Erythroblast (primary cell): ENCODE data around the gene XKR7.
A peak's percentile ranks its signal among the peaks of the same experiment; 100 is the strongest.

Experiments
- DNase-seq, 2 experiments: peaks; one replicate each; lab custom pipeline; 2025; lab: John Stamatoyannopoulos, UW
- GATA1 ChIP-seq: IDR thresholded peaks from 2 replicates; pipeline ENCODE4 v1.6.1; 2011; ENCODE audit warnings: low read depth, mild to moderate bottlenecking, control low read depth, low read length, moderate library complexity
- POLR2A ChIP-seq: IDR thresholded peaks from 2 replicates; pipeline ENCODE4 v1.6.1; 2011; ENCODE audit warnings: mild to moderate bottlenecking, low read length

XKR7 gene

GRCh38 chr20:31930779-31931178 lies 37.2 kb upstream of the XKR7 start:
- TF ChIP-seq POLR2A (no peak), GATA1 (no peak)
- DNase-seq, result no peak

GRCh38 chr20:31933698-31934097 lies 34.3 kb upstream of the XKR7 start:
- DNase-seq, result no peak
- TF ChIP-seq POLR2A, result no peak
- no peak for TF ChIP-seq GATA1

GRCh38 chr20:31934491-31934890 lies 33.5 kb upstream of the XKR7 start:
- no peak for DNase-seq
- TF ChIP-seq POLR2A (no peak), GATA1 (no peak)

DNA sequence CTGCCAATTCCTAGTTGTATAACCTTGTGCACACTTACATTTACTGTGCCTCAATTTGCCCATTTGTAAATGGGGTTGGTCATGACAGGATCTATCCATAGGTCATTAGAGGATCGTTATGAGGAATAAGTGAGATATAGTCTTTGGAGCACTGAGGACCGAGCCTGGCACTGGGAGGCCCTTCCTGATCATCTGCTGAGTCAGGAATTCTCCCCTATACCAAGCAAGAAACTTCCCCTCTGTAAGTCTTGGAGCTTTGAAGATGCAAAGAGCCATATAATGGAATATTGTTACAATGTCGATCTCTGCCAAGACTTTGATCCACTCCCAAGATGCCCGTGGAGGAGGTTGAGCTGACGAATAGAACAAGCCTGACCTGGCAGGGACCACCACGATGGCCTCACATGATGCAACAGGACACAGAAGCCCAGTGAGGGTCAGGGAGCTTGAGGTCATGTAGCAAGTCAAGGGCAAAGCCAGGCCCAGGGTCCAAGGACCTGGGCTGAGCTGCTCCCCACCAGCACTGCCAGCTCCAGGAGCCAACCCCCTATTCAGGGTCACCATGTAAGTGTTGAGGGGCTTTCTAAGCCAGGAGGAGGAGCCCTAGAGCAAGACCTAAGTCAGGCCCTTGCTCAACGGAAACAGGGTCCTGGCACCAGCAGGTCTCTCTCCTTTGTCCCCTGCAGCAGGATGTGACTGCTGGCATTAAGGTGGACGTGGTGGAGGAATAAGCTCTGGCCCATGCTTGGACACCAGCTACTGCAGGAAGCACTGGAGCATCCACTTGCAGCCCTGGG lies 32.8 kb upstream of the XKR7 start:
- no peak for TF ChIP-seq POLR2A
- DNase-seq, result peak in 1 of 2 experiments; percentile 15

- no peak for DNase-seq
- TF ChIP-seq GATA1 (no peak), POLR2A (no peak)
These were observed 31.5 kb upstream of the XKR7 start for GRCh38 chr20:31936420-31936819.

DNA sequence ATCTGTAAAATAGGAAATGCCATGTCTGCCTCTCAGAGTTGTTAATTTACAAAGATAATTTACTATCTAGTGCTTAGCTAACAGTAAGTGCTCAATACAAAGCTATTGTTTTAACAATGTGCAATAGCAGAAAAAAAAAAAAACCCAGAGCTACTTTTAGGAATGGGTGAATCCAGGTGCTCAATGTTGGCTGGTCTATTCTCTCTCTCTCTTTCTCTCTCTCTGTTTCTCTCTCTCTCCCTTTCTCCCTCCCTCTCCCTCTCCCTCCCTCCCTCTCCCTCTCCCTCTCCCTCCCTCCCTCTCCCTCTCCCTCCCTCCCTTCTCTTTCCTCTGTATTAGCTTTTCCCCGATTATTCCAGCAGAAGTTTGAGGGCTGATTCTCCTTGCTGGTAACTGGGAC lies 30.1 kb upstream of the XKR7 start:
- no peak for DNase-seq
- no peak for TF ChIP-seq POLR2A
- no peak for TF ChIP-seq GATA1

DNA sequence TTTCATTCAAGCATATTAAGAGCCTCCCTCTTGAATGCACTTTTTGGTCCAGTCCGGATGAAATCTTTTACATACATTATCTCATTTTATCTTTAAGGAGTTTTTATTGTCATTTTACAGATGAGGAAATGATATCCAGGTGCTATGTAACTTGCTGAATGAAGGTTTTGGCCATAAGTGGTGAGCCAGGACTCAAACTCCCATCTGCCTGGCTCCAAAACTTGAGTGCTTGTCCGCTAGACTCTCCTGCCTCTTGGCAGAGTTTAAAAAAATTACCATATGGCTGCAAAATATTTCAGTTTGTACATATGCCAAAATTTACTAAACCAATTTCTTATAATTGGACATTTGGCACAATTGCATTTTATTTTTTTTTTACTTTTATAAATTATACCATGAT lies 28.3 kb upstream of the XKR7 start:
- DNase-seq, result no peak
- TF ChIP-seq POLR2A, result no peak
- no peak for TF ChIP-seq GATA1

DNA sequence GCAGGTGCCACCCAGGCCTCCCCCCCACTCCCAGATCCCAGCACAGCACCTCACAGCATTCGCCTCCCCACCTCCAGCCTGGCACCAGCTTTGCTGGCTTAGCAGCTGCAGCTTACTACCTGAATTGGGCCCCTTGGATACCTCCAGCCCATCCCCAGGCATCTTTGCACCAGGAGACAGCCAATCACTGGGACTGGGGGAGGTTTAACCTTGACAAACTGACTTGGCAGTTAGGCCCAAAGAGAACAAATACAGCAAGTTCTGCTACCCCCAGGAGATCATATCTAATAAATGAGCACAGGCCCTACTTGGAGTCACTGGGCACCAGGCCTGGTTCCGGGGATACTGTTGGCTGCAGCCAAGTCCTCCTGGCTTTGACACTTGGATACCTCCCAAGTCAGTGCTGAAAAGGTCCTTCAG lies 24.9 kb upstream of the XKR7 start:
- TF ChIP-seq GATA1, result no peak
- no peak for TF ChIP-seq POLR2A
- DNase-seq, result no peak

- TF ChIP-seq POLR2A, result no peak
- no peak for TF ChIP-seq GATA1
- DNase-seq, result no peak
These were observed 22.6 kb upstream of the XKR7 start for GRCh38 chr20:31945319-31945718.

GRCh38 chr20:31945785-31946184 lies 22.2 kb upstream of the XKR7 start:
- TF ChIP-seq GATA1, result no peak
- TF ChIP-seq POLR2A, result no peak
- DNase-seq, result no peak

DNA sequence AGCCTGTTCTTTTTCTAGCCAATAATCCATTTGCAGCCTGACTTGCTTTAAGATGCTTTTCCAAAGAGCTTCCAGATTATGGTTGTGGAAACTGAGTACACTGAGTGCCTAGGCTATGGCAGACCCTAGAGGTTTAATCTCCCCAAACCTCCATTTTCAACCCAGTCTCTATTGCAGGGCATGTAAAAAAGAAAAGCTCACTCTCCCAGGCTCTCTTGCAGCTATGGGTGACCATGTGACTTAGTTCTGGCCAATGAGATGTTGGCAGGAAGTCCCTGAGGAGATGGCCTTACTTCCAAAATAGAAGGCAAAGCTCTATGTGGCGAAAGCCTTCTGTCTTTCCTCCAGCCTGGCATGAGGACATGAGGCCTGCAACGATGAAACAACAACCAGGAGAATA lies 19.9 kb upstream of the XKR7 start:
- TF ChIP-seq GATA1, result no peak
- no peak for TF ChIP-seq POLR2A
- DNase-seq, result peak; percentile 38 to 61

DNA sequence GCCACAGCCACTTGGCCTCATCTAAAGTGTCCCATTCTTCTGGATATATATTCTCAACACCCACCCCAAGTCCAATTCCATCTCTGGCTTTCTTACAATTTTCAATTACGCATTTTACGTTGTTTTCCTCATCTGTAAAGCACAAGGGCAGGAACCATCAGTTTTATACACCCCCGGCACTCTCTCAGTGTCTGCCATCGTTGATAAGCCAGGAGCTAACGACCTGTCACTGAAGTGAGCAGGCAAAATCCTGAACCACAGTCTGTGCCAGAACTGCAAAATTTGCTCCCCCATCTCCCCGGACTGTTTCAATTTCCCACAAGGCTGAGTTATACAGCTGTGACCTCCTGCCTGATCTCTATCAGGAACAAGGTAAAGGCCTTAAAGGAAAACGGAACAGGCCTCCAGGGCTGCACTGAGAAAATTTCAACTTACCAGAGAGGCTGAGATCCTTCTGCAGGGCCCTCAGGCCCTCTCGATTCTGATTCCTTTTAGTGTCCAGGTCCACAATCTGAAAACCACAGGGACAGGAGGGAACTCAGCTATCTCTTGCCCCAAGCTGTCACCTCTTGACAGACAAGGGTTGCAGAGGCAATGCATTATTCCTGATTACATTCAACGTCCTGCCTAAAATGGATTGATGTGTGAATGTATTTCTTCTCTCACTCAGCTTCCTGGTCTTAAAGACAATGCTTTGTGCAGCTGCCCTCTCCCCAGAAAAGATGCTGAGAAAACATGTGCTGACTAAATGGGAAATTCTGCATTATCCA lies 17.9 kb upstream of the XKR7 start:
- TF ChIP-seq POLR2A (no peak), GATA1 (no peak)
- DNase-seq, result peak; percentile 56 to 82

DNA sequence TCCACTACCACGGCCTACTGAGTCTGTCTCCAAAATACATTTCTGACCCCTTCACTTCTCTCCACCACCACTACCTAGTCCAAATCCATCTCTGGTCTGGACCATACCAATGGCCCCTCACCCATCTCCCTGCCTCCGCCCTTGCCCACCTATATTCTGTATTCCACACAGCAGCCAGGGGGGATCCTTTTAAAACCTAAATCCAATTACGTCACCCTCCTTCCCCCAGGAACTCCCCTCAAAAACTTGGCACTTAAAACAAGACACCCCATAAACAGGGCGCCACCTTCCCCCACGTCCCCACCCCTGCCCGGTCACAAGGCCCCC lies 16.8 kb upstream of the XKR7 start:
- TF ChIP-seq GATA1 (no peak), POLR2A (no peak)
- no peak for DNase-seq
